Measurements from ENCODE around the gene ERBB4.

GRCh38 chr2:212264187-212264586, 274.4 kb downstream of the ERBB4 start:
- no peak for TF ChIP-seq E2F4 (IDR thresholded peaks at IDR 0.05; ENCODE audit: low read depth, low read length)
- TF ChIP-seq SP1 (IDR thresholded peaks at IDR 0.05; ENCODE audit: low read depth, low read length): no peak
- TF ChIP-seq RCOR1 (conservative IDR thresholded peaks at IDR 0.05; ENCODE audit: low read depth, low read length): no peak
- no peak for TF ChIP-seq EP300 (IDR thresholded peaks at IDR 0.05; ENCODE audit: borderline replicate concordance in 1 of 2, control insufficient read depth in 1 of 2, low read depth in 2 of 2, low read length in 2 of 2)
- no peak for TF ChIP-seq POLR2AphosphoS5 (IDR thresholded peaks at IDR 0.05; ENCODE audit: low read length)
- no peak for TF ChIP-seq YY1 (IDR thresholded peaks at IDR 0.05; ENCODE audit: low read depth, low read length)
- TF ChIP-seq ESRRA (IDR thresholded peaks at IDR 0.05; ENCODE audit: low read length): no peak
- no peak for TF ChIP-seq RAD21 (IDR thresholded peaks at IDR 0.05; ENCODE audit: insufficient read depth, low read depth, low read length)
